Measurements from ENCODE around the gene MRPS7.

The MRPS7 gene

DNA sequence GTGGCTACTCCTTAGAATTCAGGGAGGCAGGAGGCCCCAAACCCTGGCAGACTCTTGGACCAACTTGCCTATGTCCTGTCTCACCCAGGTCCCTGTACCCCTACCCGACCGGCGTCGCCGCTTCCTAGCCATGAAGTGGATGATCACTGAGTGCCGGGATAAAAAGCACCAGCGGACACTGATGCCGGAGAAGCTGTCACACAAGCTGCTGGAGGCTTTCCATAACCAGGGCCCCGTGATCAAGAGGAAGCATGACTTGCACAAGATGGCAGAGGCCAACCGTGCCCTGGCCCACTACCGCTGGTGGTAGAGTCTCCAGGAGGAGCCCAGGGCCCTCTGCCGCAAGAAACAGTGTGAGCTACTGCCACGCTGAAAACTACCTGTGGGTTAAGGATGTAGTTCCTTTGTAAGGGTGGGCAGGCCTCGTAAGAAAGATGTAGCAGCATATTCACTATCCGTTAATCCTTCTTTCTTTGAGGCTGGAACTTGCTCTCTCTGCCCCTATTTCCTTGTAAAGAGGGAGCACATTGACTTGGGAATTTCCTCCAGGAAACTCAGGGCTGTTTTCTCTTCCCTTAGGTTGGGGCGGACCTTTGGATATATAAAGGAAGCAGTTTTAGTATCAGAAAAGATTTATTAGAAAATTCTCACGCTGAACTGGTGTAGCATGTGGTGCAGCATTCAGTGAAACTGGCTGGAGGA, 4.1 kb downstream of the MRPS7 start:
- H3K9me3 ChIP-seq (ENCODE audit: insufficient read depth, low read length): no peaks in the 10 kb centered on the region
- peaks cover 31% of the 10 kb centered on the region for H3K36me3 ChIP-seq (replicated peaks; ENCODE audit: low read depth, low read length)
- peaks cover 31% of the 10 kb centered on the region for H3K79me2 ChIP-seq (ENCODE audit: low read length)
- no peaks in the 10 kb centered on the region for H3K27me3 ChIP-seq (ENCODE audit: low read depth, low read length)
- TF ChIP-seq, protein P1, sequence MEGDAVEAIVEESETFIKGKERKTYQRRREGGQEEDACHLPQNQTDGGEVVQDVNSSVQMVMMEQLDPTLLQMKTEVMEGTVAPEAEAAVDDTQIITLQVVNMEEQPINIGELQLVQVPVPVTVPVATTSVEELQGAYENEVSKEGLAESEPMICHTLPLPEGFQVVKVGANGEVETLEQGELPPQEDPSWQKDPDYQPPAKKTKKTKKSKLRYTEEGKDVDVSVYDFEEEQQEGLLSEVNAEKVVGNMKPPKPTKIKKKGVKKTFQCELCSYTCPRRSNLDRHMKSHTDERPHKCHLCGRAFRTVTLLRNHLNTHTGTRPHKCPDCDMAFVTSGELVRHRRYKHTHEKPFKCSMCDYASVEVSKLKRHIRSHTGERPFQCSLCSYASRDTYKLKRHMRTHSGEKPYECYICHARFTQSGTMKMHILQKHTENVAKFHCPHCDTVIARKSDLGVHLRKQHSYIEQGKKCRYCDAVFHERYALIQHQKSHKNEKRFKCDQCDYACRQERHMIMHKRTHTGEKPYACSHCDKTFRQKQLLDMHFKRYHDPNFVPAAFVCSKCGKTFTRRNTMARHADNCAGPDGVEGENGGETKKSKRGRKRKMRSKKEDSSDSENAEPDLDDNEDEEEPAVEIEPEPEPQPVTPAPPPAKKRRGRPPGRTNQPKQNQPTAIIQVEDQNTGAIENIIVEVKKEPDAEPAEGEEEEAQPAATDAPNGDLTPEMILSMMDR (IDR thresholded peaks at IDR 0.05; ENCODE audit: low read depth, low read length): no peak
- TF ChIP-seq EZH2phosphoT487 (IDR thresholded peaks at IDR 0.05; ENCODE audit: low read depth): no peak
- H3K9ac ChIP-seq (ENCODE audit: low read length): no peak overlapping the region
- H3K4me1 ChIP-seq (ENCODE audit: low read length): peaks cover 22% of the 10 kb centered on the region
- no peak overlapping the region for H3K4me2 ChIP-seq (ENCODE audit: low read length)
- no peak overlapping the region for H3K27ac ChIP-seq (ENCODE audit: low read length)
- H3K4me3 ChIP-seq (ENCODE audit: low read length): no peak overlapping the region
- H2AFZ ChIP-seq (ENCODE audit: low read depth, low read length): no peak overlapping the region
- H4K20me1 ChIP-seq (ENCODE audit: insufficient read depth, low read length): no peaks in the 10 kb centered on the region

GRCh38 chr17:75266316-75267152, 4.9 kb downstream of the MRPS7 start:
- no peaks in the 10 kb centered on the region for H3K9me3 ChIP-seq (ENCODE audit: insufficient read depth, low read length)
- no peak overlapping the region for H3K4me2 ChIP-seq (ENCODE audit: low read length)
- H2AFZ ChIP-seq (ENCODE audit: low read depth, low read length): no peak overlapping the region
- peaks cover 22% of the 10 kb centered on the region for H3K4me1 ChIP-seq (ENCODE audit: low read length)
- H3K9ac ChIP-seq (ENCODE audit: low read length): no peak overlapping the region
- no peak overlapping the region for H3K4me3 ChIP-seq (ENCODE audit: low read length)
- H3K36me3 ChIP-seq (replicated peaks; ENCODE audit: low read depth, low read length): peaks cover 31% of the 10 kb centered on the region
- no peaks in the 10 kb centered on the region for H3K27me3 ChIP-seq (ENCODE audit: low read depth, low read length)
- TF ChIP-seq, protein P1 (IDR thresholded peaks at IDR 0.05; ENCODE audit: low read depth, low read length): no peak
- no peak for TF ChIP-seq EZH2phosphoT487 (IDR thresholded peaks at IDR 0.05; ENCODE audit: low read depth)
- H3K27ac ChIP-seq (ENCODE audit: low read length): no peak overlapping the region
- no peaks in the 10 kb centered on the region for H4K20me1 ChIP-seq (ENCODE audit: insufficient read depth, low read length)
- peaks cover 25% of the 10 kb centered on the region for H3K79me2 ChIP-seq (ENCODE audit: low read length)

GRCh38 chr17:75267153-75267410, 5.4 kb downstream of the MRPS7 start:
- peaks cover 26% of the 10 kb centered on the region for H3K79me2 ChIP-seq (ENCODE audit: low read length)
- no peak overlapping the region for H3K4me2 ChIP-seq (ENCODE audit: low read length)
- no peak overlapping the region for H2AFZ ChIP-seq (ENCODE audit: low read depth, low read length)
- H3K4me1 ChIP-seq (ENCODE audit: low read length): peaks cover 25% of the 10 kb centered on the region
- H3K4me3 ChIP-seq (ENCODE audit: low read length): no peak overlapping the region
- H3K9ac ChIP-seq (ENCODE audit: low read length): no peak overlapping the region
- TF ChIP-seq EZH2phosphoT487 (IDR thresholded peaks at IDR 0.05; ENCODE audit: low read depth): no peak
- TF ChIP-seq, protein P1 (IDR thresholded peaks at IDR 0.05; ENCODE audit: low read depth, low read length): no peak
- H4K20me1 ChIP-seq (ENCODE audit: insufficient read depth, low read length): no peaks in the 10 kb centered on the region
- H3K36me3 ChIP-seq (replicated peaks; ENCODE audit: low read depth, low read length): peaks cover 31% of the 10 kb centered on the region
- no peaks in the 10 kb centered on the region for H3K27me3 ChIP-seq (ENCODE audit: low read depth, low read length)
- H3K9me3 ChIP-seq (ENCODE audit: insufficient read depth, low read length): no peaks in the 10 kb centered on the region
- H3K27ac ChIP-seq (ENCODE audit: low read length): no peak overlapping the region

DNA sequence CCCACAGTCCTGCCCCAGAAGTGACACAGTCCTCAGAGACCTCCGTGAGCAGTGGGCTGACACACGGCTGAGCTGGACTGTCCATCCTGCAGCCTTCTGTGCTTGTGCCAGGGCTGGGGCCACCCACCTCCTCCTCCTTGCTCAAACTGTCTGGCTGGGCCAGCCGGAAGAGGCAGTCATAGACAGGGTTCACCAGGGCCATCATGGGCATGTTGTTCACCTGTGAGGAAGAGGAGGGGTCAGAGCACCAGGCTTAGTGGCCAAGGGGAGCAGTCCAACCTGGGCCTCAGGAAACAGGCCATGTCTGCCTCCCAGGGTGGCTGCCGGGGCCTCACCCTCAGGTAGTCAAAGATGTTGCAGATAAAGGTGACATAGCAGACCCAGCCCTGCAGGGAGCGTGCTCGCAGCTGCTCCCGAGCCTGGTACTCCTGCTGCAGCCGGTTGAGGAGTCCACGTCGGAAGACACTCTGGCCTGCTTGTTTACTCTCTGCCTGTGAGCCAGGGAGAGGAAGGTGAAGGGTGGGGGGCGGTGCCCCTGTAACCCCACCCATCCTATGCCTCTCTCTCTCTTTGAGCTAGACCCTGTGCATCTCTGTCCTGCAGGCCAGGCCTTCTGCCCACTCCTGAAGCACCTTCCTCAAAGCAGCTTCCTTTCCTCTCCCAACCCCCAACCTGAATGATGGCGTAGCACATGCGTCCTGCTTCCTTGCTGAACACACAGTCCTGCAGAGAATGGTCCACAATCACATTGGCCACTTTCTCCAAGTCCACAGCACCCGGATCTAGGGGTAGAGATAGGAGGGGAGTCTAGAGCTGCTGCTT, 5.9 kb downstream of the MRPS7 start:
- no peak overlapping the region for H2AFZ ChIP-seq (ENCODE audit: low read depth, low read length)
- no peak for TF ChIP-seq EZH2phosphoT487 (IDR thresholded peaks at IDR 0.05; ENCODE audit: low read depth)
- TF ChIP-seq, protein P1 (IDR thresholded peaks at IDR 0.05; ENCODE audit: low read depth, low read length): peak; percentile 21
- H3K4me2 ChIP-seq (ENCODE audit: low read length): no peak overlapping the region
- H3K4me1 ChIP-seq (ENCODE audit: low read length): peaks cover 27% of the 10 kb centered on the region
- H3K27me3 ChIP-seq (ENCODE audit: low read depth, low read length): no peaks in the 10 kb centered on the region
- no peak overlapping the region for H3K4me3 ChIP-seq (ENCODE audit: low read length)
- H3K36me3 ChIP-seq (replicated peaks; ENCODE audit: low read depth, low read length): peaks cover 35% of the 10 kb centered on the region
- no peaks in the 10 kb centered on the region for H3K9me3 ChIP-seq (ENCODE audit: insufficient read depth, low read length)
- H3K9ac ChIP-seq (ENCODE audit: low read length): no peak overlapping the region
- H3K27ac ChIP-seq (ENCODE audit: low read length): no peak overlapping the region
- H3K79me2 ChIP-seq (ENCODE audit: low read length): peaks cover 26% of the 10 kb centered on the region
- H4K20me1 ChIP-seq (ENCODE audit: insufficient read depth, low read length): no peaks in the 10 kb centered on the region

Data from OCI-LY3 (cell line).